ENCODE data around the gene RBFOX2.

GRCh38 chr22:35921777-35922176 lies 106.8 kb downstream of the RBFOX2 start:
- no peak for TF ChIP-seq EZH2 (IDR thresholded peaks at IDR 0.05; ENCODE audit: borderline replicate concordance, low read length)
- TF ChIP-seq CTCF (conservative IDR thresholded peaks at IDR 0.05 in 1 of 2, IDR thresholded peaks at IDR 0.05 in 1 of 2; ENCODE audit: extremely low read depth in 1 of 2, insufficient read depth in 1 of 2, low read depth in 1 of 2, low read length in 2 of 2): peak; percentile 46 to 74
